Metanephros (tissue), 1 donor: ENCODE data around the gene CEBPZOS. TPM values are rescaled to one million over a fixed set of nuclear protein-coding genes. Genes with fewer than 3 reads are reported as not detected.

Experiments used
- total RNA-seq: library from RNA; depleted of rRNA; stranded (reverse); fragments of >200 nt; gene quantifications from one replicate; pipeline ENCODE4 v1.2.3, GENCODE V29; 2014

The CEBPZOS gene
- 28.0 TPM for total RNA-seq

DNA sequence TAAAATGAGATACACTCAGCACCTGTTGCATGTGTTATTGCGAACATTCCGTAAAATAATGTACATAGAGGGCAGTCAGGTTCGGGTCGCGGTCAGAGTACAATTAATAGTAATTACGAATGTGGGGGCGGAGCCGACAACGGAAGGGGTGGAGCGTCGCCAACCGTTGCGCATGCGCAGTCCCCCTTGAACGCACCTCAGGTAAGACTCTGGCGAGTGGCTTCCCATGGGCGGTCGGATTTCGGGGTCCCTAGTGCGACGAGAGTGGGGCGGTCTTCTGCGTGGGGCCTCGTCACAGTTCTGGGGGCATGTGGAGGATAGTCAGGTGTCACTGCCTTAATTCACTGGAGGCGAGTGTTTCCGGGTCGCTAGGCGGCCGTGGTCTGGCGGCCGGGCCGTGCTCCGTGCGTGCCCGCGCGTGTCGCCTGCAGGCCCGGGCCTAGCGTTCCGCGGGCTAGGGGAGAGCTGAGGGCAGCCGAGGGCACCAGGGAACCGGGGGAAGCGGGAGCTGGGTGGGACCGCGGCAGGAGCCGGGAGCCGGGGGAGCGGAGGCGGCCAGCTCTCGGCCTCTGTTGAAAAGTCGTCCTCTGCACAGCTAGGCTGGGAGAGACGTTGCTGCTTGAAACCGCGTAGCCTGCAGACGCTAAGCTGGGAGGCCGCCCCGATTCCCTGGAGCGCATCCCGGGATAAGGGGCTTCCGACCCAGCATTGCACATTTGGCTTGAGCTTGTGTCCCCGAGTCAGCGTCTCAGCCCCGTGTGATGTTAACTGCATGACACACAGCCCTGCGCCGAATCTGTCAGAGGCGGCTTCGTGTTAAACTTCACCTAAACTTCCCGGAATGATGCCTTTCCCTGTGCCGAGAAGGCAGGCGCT is at the start of gene CEBPZOS:
Gene CEBPZOS (plus strand): TSS at position 177 of the 876 bp plus-strand sequence. CDS start 3,209 bp downstream, outside the sequence.

GRCh38 chr2:37156857-37157714 is 39.2 kb upstream of the CEBPZOS start, which contains the start of gene EIF2AK2:
Gene EIF2AK2, minus strand, starts transcription at chr2:37156980. Its CDS starts 9,174 bp downstream, at chr2:37147806.

DNA sequence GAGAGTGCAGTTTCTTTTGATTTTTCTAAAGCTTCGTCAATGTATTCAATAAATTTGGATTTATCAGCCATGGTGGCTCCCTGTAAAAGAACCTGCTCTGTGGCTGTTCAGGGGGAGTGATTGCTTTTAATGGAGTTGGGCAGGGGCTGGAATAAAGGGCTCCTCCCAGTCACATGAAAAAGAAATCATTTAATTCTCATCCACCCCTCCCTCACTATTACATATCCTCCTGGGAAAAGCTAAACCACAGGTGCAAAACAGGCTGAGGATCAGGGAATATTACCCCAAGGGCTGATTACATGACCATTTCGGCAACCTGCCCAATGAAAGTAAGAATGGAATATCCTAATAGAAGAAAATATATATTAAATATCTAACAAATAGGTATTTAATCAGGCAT is 7.7 kb upstream of the CEBPZOS start, which contains the start of gene SULT6B1:
Gene SULT6B1 (minus strand): TSS at position 101 of the 400 bp plus-strand sequence. CDS start 30 bp downstream, at position 71.

GRCh38 chr2:37231241-37232130 is 35.2 kb downstream of the CEBPZOS start, which contains the start of the genes CEBPZ and NDUFAF7:
Gene CEBPZ, minus strand, starts transcription at chr2:37231596. Its CDS starts 29 bp downstream, at chr2:37231567.
Gene NDUFAF7, plus strand, starts transcription at chr2:37231658. Its CDS starts 48 bp downstream, at chr2:37231706.

Other genes with a start within 250 kb of the CEBPZOS start
- gene STRN, start 230.0 kb upstream of the CEBPZOS start, total RNA-seq = 20.4 TPM
- 33.0 TPM for gene HEATR5B, start 112.1 kb upstream of the CEBPZOS start, total RNA-seq
- gene GPATCH11, start 112.0 kb upstream of the CEBPZOS start, total RNA-seq = 5.0 TPM
- 34.8 TPM for gene EIF2AK2, start 39.5 kb upstream of the CEBPZOS start, total RNA-seq
- not detected for gene SULT6B1, start 7.8 kb upstream of the CEBPZOS start, total RNA-seq
- 35.1 TPM for gene CEBPZ, start 35.1 kb downstream of the CEBPZOS start, total RNA-seq
- gene NDUFAF7, start 35.2 kb downstream of the CEBPZOS start, total RNA-seq = 18.5 TPM
- gene PRKD3, start 128.3 kb downstream of the CEBPZOS start, total RNA-seq = 54.7 TPM
- gene QPCT, start 148.1 kb downstream of the CEBPZOS start, total RNA-seq = 12.2 TPM